CD4-positive, alpha-beta T cell treated with Interleukin-21 for 1 hour (primary cell): ENCODE data around the gene HMG20B.

Experiments
- DNase-seq: peaks from one replicate; pipeline ENCODE4 v3.0.0-alpha.2; 2020

Gene HMG20B

DNA sequence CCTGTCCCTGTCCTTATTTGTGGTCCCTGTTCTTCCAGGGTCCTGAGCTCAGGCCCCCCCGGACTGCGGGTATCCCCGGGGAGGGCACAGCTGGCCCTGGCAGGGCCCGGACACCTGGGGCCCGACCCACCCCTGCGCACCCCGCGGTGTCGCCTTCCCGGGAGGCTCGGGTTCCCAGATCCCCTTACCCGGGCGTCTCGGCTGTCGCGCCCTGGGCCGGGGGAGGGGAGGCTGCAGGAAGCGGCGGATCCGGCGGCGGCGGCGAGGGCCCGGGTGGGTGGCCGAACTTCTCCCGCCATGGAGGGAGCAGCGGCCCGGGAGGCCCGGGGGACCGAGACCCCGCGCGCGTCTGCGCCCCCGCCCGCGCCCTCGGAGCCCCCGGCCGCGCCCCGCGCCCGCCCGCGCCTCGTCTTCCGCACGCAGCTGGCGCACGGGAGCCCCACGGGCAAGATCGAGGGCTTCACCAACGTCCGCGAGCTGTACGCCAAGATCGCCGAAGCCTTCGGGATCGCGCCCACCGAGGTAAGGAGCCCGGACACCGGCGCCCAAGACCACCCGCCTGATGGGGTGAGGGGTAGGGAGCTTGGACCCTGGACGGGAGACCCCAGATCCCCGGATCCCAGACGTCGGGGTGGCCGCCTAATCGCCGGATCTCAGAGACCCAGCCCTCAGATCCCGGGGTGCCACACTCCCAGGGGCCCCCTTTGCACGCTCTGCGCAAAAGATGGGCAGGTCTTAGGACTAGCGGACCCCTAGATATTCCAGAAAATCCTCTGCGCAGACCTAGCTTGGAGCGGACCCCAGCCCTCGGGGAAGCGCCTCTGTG is 12.8 kb downstream of the HMG20B start, which contains the start of gene GIPC3:
Gene GIPC3, plus strand, starts transcription at position 178 of the 826 bp plus-strand sequence. Its CDS starts 120 bp downstream, at position 298.
- no peak for DNase-seq

- DNase-seq, result peak; percentile 35
Measured at GRCh38 chr19:3586127-3586626, 13.4 kb downstream of the HMG20B start.

- no peak for DNase-seq
Measured at GRCh38 chr19:3586707-3587346, 14.1 kb downstream of the HMG20B start.

DNA sequence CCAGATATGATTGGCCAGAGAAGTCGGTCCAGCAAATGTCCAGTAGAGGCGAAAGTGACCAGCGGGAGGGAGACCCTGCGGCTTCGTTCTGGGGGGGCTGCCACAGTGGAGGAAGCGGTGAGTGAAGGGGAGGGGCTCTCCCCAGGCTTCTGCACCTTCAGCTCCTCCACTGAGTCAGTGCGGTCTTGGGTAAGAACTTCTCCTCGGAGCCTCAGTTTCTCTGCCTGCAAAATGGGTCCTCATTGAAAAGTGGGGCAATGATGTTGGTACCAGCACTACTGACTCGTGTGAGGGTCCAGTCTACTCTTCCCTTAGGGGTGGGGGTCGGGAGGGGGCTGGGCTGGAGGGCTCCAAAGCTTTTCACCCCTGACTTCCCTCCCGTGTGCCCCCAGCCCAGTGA is 16.7 kb downstream of the HMG20B start:
- DNase-seq, result no peak

DNA sequence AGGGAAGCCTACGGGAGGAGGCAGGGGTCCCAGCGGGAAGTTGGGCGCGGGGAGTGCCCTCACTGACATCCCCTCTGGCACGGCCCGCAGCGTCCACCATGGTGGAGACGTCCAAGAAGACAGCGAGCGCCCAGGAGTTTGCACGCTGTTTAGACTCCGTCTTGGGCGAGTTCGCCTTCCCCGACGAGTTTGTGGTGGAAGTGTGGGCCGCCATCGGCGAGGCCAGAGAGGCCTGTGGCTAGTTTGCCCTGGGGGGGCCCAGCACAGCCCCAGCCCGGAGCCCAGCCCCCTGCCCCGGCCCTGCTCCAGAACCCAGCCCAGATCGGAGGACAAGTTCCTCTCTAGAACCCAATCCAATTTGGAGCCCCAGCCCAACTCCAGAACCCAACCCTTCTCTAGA is 17.2 kb downstream of the HMG20B start:
- no peak for DNase-seq

GRCh38 chr19:3590991-3591659 is 18.4 kb downstream of the HMG20B start:
- DNase-seq, result no peak

DNA sequence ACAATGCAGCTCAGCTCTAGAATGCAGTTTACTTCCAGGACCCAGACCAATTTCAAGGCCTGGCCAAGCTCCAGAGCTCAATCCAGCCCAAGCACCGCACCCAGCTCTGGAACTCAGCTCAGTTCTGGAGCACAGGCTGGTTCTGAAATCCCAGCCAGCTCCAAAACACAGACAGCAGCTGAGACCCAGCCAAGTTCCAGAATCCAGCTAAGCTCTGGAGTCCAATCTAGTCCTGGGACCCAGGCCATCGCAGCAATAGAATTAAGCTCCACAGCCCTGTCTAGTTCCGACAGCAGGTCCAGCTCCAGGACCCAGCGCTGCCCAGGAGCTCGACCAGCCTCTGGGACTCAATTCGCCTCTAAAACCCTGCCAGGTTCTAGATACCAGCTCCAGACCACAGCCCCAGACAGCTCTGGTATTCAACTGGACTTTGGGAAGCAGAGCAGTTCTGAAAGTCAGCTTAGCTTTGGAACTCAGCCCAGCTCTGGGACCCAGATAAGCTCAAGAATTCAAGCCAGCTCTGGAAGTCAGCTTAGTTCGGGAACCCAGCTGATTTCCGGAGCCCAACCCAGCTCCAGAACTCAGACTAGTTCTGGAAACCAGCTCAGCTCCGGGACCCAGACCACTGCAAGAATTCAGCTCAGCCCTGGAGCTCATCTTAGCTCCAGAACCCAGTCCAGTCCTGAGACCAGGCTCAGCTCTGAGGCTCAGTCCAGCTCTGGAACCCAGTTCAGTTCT is 19.3 kb downstream of the HMG20B start:
- DNase-seq, result no peak

- no peak for DNase-seq
Measured at GRCh38 chr19:3593156-3593555, 20.4 kb downstream of the HMG20B start.

GRCh38 chr19:3595521-3596061 is 22.8 kb downstream of the HMG20B start:
- DNase-seq, result no peak

GRCh38 chr19:3599776-3600187 is 27.0 kb downstream of the HMG20B start:
- no peak for DNase-seq

- DNase-seq, result no peak
Measured at GRCh38 chr19:3601021-3601420, 28.3 kb downstream of the HMG20B start.

GRCh38 chr19:3603121-3603811 is 30.5 kb downstream of the HMG20B start:
- DNase-seq, result no peak

DNA sequence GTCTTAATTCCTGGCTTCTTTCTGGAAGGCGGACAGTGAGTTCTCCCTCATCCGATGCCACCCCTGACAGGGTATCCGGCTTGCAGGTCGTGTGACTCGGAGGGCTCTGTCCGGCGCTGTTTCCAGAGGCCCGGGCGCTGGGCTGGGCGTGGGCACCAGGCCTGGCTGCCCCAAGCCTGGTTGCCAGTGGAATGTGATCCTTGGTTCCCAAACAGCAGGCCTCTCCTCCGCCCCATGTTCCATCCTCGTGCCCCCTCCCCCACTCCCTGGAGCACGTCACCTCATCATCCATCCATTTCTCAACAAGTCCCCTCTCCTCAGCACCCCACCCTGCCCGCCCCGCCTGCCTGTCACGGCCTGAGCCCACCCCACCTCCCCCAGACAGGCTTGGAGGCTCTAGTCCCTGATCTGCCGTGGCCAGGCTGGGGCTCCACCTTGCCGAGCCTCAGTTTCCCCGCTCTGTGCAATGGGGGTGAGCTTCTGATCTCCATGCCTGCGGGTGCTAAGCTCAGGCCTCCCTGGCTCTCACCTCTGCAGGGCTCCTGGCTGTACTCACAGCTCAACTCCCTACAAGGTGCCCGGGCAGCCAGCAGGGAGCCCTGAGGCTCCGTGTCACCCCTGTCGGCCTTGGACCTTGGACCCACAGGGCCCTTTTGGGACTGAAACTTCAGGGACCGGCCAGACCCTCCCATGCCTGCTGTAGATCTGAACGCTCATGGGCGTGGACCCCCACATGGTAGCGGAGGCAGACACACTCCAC is 31.7 kb downstream of the HMG20B start:
- no peak for DNase-seq

- DNase-seq, result peak; percentile 43
Measured at GRCh38 chr19:3604987-3605343, 32.2 kb downstream of the HMG20B start.

- no peak for DNase-seq
Measured at GRCh38 chr19:3605361-3605760, 32.6 kb downstream of the HMG20B start.

DNA sequence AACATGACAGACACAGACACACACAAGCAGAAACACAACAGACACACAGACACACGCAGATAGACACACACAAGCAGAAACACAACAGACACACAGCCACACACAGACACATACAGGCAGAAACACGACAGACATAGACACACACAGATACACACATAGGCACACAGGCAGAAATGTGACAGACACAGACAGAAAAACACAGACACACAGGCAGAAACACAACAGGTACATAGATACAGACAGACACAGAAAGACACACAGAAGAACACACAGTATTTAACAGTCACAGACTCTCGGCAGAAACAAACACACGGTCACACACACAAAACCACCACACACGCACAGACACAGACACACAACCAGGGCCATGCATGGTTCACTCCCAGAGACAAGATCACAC is 33.0 kb downstream of the HMG20B start:
- DNase-seq, result no peak

GRCh38 chr19:3606174-3606689 is 33.5 kb downstream of the HMG20B start:
- peak; percentile 32 for DNase-seq

- peak; percentile 52 for DNase-seq
Measured at GRCh38 chr19:3606690-3607289, 34.0 kb downstream of the HMG20B start, which contains the start of gene TBXA2R. Gene TBXA2R, minus strand, starts transcription at chr19:3606875. Its CDS starts 6,241 bp downstream, at chr19:3600634.

DNA sequence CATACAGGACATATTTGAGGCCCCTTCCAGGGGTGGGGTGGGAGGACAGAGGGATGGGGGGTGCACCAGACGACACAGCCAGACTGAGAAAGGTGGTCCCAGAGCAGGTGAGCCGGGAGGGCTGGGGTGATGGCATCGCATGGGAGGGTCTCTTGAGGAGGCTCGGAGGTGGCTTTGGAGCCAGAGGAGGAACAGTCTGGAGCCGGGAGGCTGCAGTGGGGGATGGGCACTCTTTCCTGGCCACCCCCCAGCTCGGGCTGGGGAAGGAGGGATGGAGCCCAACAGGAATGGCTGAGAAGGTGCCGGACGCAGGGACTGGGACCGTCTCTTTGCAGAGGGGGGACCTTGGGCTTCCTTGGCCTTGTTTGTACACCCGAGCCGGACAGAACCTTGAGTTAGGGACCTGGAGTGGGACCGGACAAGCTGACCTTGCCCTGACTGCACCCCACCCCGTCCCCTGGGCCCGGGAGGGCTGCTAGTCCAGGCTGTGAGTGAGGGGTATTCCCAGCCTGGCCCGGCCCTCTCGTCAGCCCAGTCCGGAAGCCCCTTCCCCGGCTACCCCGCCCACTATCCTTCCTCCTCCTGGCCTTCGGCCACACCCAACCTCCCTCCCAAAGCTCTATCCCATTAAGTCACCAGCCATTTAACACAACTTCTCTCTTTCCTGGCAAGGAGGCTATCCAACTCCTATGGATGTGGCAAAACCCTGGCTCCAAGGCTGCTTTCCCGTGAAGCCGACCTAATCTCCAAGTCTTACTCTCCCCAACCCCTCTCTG is 34.7 kb downstream of the HMG20B start:
- DNase-seq, result no peak
